GM04503 (cell line): ENCODE measurements around the gene HJURP.

Experiments used
- DNase-seq: peaks from one replicate; pipeline ENCODE4 v3.0.0-alpha.2; 2012; ENCODE audit warnings: low read depth

Gene HJURP

GRCh38 chr2:233847248-233847898 is 7.0 kb downstream of the HJURP start:
- no peak for DNase-seq

GRCh38 chr2:233846387-233847247 is 7.7 kb downstream of the HJURP start:
- no peak for DNase-seq

- no peak for DNase-seq
These were observed 8.9 kb downstream of the HJURP start for GRCh38 chr2:233845301-233846060.

- DNase-seq = no peak
These were observed 9.5 kb downstream of the HJURP start for GRCh38 chr2:233844836-233845235.

- DNase-seq = no peak
These were observed 10.1 kb downstream of the HJURP start for GRCh38 chr2:233844064-233844807.

- no peak for DNase-seq
These were observed 13.2 kb downstream of the HJURP start for GRCh38 chr2:233841183-233841582.

- no peak for DNase-seq
These were observed 13.8 kb downstream of the HJURP start for GRCh38 chr2:233840520-233840919.

- no peak for DNase-seq
These were observed 14.9 kb downstream of the HJURP start for GRCh38 chr2:233839447-233839820.

GRCh38 chr2:233838726-233839446 is 15.4 kb downstream of the HJURP start:
- DNase-seq = no peak

GRCh38 chr2:233838251-233838650 is 16.1 kb downstream of the HJURP start:
- DNase-seq = no peak

- DNase-seq = no peak
These were observed 16.6 kb downstream of the HJURP start for GRCh38 chr2:233837694-233838229.

- DNase-seq = no peak
These were observed 18.0 kb downstream of the HJURP start for GRCh38 chr2:233836359-233836758.

GRCh38 chr2:233835230-233836186 is 18.8 kb downstream of the HJURP start:
- no peak for DNase-seq

GRCh38 chr2:233833345-233833744 is 21.0 kb downstream of the HJURP start:
- no peak for DNase-seq

- DNase-seq = no peak
These were observed 21.4 kb downstream of the HJURP start for GRCh38 chr2:233832869-233833311.

GRCh38 chr2:233832414-233832813 is 21.9 kb downstream of the HJURP start:
- DNase-seq = no peak

GRCh38 chr2:233831861-233832260 is 22.5 kb downstream of the HJURP start:
- no peak for DNase-seq

- no peak for DNase-seq
These were observed 23.2 kb downstream of the HJURP start for GRCh38 chr2:233831011-233831721.

GRCh38 chr2:233830111-233830802 is 24.1 kb downstream of the HJURP start:
- no peak for DNase-seq
